ENCODE results near the gene NTNG1.

NTNG1 gene

GRCh38 chr1:107344268-107344760 is 203.5 kb downstream of the NTNG1 start:
- no peak for DNase-seq

GRCh38 chr1:107344836-107345235 is 204.0 kb downstream of the NTNG1 start:
- DNase-seq = no peak

- no peak for DNase-seq
Measured at GRCh38 chr1:107352850-107353249, 212.0 kb downstream of the NTNG1 start.

GRCh38 chr1:107357376-107357775 is 216.5 kb downstream of the NTNG1 start:
- no peak for DNase-seq

GRCh38 chr1:107358619-107359327 is 217.9 kb downstream of the NTNG1 start:
- no peak for DNase-seq

GRCh38 chr1:107359472-107360241 is 218.8 kb downstream of the NTNG1 start:
- no peak for DNase-seq

GRCh38 chr1:107362468-107363140 is 221.8 kb downstream of the NTNG1 start:
- no peak for DNase-seq

GRCh38 chr1:107363154-107363553 is 222.3 kb downstream of the NTNG1 start:
- no peak for DNase-seq

- no peak for DNase-seq
Measured at GRCh38 chr1:107365527-107366240, 224.8 kb downstream of the NTNG1 start.

- DNase-seq = no peak
Measured at GRCh38 chr1:107378426-107378825, 237.6 kb downstream of the NTNG1 start.

- DNase-seq = no peak
Measured at GRCh38 chr1:107378866-107379265, 238.0 kb downstream of the NTNG1 start.

- no peak for DNase-seq
Measured at GRCh38 chr1:107379826-107380225, 239.0 kb downstream of the NTNG1 start.

GRCh38 chr1:107389410-107390396 is 248.9 kb downstream of the NTNG1 start:
- no peak for DNase-seq

GRCh38 chr1:107394301-107394700 is 253.5 kb downstream of the NTNG1 start:
- no peak for DNase-seq

GRCh38 chr1:107401704-107402103 is 260.9 kb downstream of the NTNG1 start:
- no peak for DNase-seq

- no peak for DNase-seq
Measured at GRCh38 chr1:107404756-107405155, 263.9 kb downstream of the NTNG1 start.

- no peak for DNase-seq
Measured at GRCh38 chr1:107405236-107405635, 264.4 kb downstream of the NTNG1 start.

GRCh38 chr1:107407011-107407410 is 266.2 kb downstream of the NTNG1 start:
- no peak for DNase-seq

- DNase-seq = no peak
Measured at GRCh38 chr1:107413546-107413945, 272.7 kb downstream of the NTNG1 start.

GRCh38 chr1:107413951-107414350 is 273.1 kb downstream of the NTNG1 start:
- DNase-seq = no peak

GRCh38 chr1:107414550-107414949 is 273.7 kb downstream of the NTNG1 start:
- DNase-seq = no peak

GRCh38 chr1:107415241-107415640 is 274.4 kb downstream of the NTNG1 start:
- DNase-seq = no peak

Measured in activated CD4-positive, alpha-beta T cell treated with anti-CD3 and anti-CD28 coated beads, Interleukin-2, amount 50 U/mL, for 48 hours (primary cell).